Mesenchymal stem cell (in vitro differentiated cells and primary cell): ENCODE data around the gene FLYWCH1. TPM values are rescaled to one million over a fixed set of nuclear protein-coding genes. Genes with fewer than 3 reads are reported as not detected.

Experiments
- small RNA-seq: library from polyadenylated mRNA; stranded (forward); fragments of <200 nt; extraction: miRNeasy Mini kit (QIAGEN cat#:217004); gene quantifications from one replicate; pipeline ENCODE3, GENCODE V24; 2013; ENCODE audit warnings: low read depth

FLYWCH1 gene

Small RNAs within 50 kb of the gene (small RNA-seq; reads per million reads assigned to genes)
- gene LINC00514: not detected
